ENCODE data around the gene TPSD1. TPM values are rescaled to one million over a fixed set of nuclear protein-coding genes. Genes with fewer than 3 reads are reported as not detected.
"Not testable (repeated sequence)": the region's sequence is repeated elsewhere in the genome, so short reads cannot be mapped to it uniquely, and the experiment has no call there.

Gene TPSD1
- total RNA-seq, 1 donor from 2014 or later: not detected

DNA sequence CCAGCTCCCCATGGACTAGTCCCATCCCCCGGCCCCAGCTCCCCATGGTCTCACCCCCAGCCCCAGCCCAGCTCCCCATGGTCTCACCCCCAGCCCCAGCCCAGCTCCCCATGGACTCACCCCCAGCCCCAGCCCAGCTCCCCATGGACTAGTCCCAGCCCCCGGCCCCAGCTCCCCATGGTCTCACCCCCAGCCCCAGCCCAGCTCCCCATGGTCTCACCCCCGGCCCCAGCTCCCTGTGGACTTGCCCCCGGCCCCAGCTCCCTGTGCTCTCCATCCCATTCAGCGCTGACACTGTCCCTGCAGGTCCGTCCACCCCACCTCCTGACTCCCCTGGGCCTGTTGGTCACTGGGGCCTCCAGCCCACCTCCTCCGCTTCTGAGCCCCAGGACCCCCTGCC lies 24.6 kb upstream of the TPSD1 start:
- H3K9me3 Mint-ChIP-seq (ENCODE audit: unreplicated experiment); H3K4me2 ChIP-seq (ENCODE audit: low read length); FAIRE-seq: not testable (repeated sequence)

DNA sequence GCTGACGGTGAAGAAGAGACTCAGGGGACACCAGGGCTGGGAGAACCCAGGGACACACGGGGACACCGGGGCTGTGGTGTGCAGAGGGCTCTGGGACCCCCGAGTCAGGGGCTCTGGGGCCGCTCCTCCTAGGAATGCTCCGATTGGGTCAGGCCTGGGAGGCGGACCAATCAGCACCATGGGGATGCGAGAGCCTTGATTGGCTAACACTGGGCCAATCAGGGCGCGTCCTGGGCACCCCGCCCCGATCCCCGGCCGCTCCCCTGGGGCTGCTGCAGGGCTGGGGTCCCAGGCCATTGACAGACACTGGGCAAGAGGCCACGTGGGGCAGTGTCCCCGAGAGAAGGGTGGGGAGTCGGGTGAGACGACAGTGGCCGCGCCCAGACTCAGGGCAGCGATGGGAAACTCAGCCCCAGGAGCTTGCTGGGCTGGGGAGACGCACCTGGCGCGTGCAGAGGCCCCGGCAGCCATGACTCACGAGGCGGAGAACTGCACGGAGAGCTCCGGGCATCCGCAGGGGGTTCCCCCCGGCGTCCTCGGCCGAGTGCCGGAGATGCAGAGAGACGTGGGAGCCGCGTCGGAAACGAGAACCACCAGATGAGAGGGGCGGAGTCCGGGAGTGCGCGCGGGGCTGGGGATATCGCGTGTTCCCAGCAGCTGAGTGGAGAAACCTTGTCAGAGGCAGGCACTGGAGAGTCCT lies 23.7 kb upstream of the TPSD1 start:
- not testable (repeated sequence) for H4K20me1 ChIP-seq (ENCODE audit: insufficient read depth, low read length); H3K27ac ChIP-seq (ENCODE audit: low read depth, low read length); H3K79me2 ChIP-seq (ENCODE audit: insufficient read depth, low read length); H3K4me1 ChIP-seq (ENCODE audit: insufficient read depth, low read length); H3K27me3 ChIP-seq (ENCODE audit: insufficient read depth, low read length); H3K9me3 Mint-ChIP-seq (ENCODE audit: unreplicated experiment); H3K27me3 Mint-ChIP-seq (ENCODE audit: low read depth, unreplicated experiment); DNase-seq (ENCODE audit: low read depth); H3K9ac ChIP-seq (ENCODE audit: low read length); H2AFZ ChIP-seq (ENCODE audit: low read depth, low read length); H3K36me3 Mint-ChIP-seq (ENCODE audit: low read depth, unreplicated experiment); H3K4me1 Mint-ChIP-seq (ENCODE audit: low read depth, unreplicated experiment); H3K4me3 Mint-ChIP-seq (ENCODE audit: unreplicated experiment); FAIRE-seq; H3K36me3 ChIP-seq (ENCODE audit: insufficient read depth, low read length); H3K4me2 ChIP-seq (ENCODE audit: low read length); H3K4me3 ChIP-seq (ENCODE audit: insufficient read depth, low read depth, low read length); H3K27ac Mint-ChIP-seq (ENCODE audit: unreplicated experiment); H3K9me3 ChIP-seq (ENCODE audit: insufficient read depth, low read depth, low read length)

More for the DNA sequence above, 24.6 kb upstream of the TPSD1 start:
- not testable (repeated sequence) for H3K9me3 ChIP-seq (ENCODE audit: insufficient read depth, low read depth, low read length); H3K27me3 Mint-ChIP-seq (ENCODE audit: low read depth, unreplicated experiment); H2AFZ ChIP-seq (ENCODE audit: low read depth, low read length); DNase-seq (ENCODE audit: low read depth); H3K4me3 ChIP-seq (ENCODE audit: insufficient read depth, low read depth, low read length); H3K27ac ChIP-seq (ENCODE audit: low read depth, low read length); H3K36me3 ChIP-seq (ENCODE audit: insufficient read depth, low read length); H3K79me2 ChIP-seq (ENCODE audit: insufficient read depth, low read length); H3K27me3 ChIP-seq (ENCODE audit: insufficient read depth, low read length); H3K27ac Mint-ChIP-seq (ENCODE audit: unreplicated experiment); H3K4me3 Mint-ChIP-seq (ENCODE audit: unreplicated experiment); H4K20me1 ChIP-seq (ENCODE audit: insufficient read depth, low read length); H3K9ac ChIP-seq (ENCODE audit: low read length); H3K36me3 Mint-ChIP-seq (ENCODE audit: low read depth, unreplicated experiment); H3K4me1 ChIP-seq (ENCODE audit: insufficient read depth, low read length); H3K4me1 Mint-ChIP-seq (ENCODE audit: low read depth, unreplicated experiment)

DNA sequence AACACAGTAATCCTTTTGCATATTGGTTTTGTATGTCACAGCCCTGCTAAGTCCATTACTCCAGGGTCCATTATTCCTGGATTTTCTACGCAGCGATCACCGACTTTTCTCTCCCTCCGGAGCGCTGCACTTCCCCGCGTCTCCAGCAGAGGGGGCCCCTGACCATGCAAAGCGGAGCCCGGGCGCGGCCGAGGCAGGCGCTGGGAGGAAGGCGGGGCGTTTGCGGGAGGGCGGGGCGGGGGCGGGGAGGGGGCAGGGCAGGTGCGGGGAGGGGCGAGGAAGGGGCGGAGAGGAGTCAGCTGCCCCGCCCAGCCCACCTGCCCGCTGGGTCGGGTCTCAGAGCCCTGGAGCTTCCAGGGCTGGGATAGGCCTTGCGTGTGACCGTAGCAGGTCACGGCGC lies 19.2 kb upstream of the TPSD1 start:
- not testable (repeated sequence) for H4K20me1 ChIP-seq (ENCODE audit: insufficient read depth, low read length); H3K4me3 Mint-ChIP-seq (ENCODE audit: unreplicated experiment); H3K9me3 ChIP-seq (ENCODE audit: insufficient read depth, low read depth, low read length); H3K9ac ChIP-seq (ENCODE audit: low read length); FAIRE-seq; H3K4me3 ChIP-seq (ENCODE audit: insufficient read depth, low read depth, low read length); H3K9me3 Mint-ChIP-seq (ENCODE audit: unreplicated experiment); H3K27ac Mint-ChIP-seq (ENCODE audit: unreplicated experiment); DNase-seq (ENCODE audit: low read depth); H3K4me1 Mint-ChIP-seq (ENCODE audit: low read depth, unreplicated experiment); H3K36me3 ChIP-seq (ENCODE audit: insufficient read depth, low read length); H2AFZ ChIP-seq (ENCODE audit: low read depth, low read length); H3K4me2 ChIP-seq (ENCODE audit: low read length); H3K79me2 ChIP-seq (ENCODE audit: insufficient read depth, low read length); H3K36me3 Mint-ChIP-seq (ENCODE audit: low read depth, unreplicated experiment); H3K27ac ChIP-seq (ENCODE audit: low read depth, low read length); H3K27me3 ChIP-seq (ENCODE audit: insufficient read depth, low read length); H3K4me1 ChIP-seq (ENCODE audit: insufficient read depth, low read length)
- H3K27me3 Mint-ChIP-seq (ENCODE audit: low read depth, unreplicated experiment): peaks cover 12% of the 10 kb centered on the region

DNA sequence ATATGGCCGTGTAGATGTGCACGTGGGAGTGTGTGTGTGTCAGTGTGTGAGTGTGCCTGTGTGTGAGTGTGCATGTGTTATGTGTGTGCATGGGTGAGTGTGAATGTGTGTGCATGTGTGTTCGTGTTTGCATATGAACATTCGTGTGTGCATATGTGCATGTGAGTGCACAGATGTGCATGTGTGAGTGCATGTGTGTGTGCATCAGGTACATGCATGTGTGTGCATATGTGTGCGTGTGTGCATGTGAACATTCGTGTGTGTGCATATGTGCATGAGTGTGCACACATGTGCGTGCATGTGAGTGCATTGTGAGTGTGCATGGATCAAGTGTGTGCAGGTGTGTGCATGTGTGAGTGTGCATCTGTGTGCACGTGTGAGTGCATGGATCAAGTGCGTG lies 17.9 kb upstream of the TPSD1 start:
- H3K36me3 Mint-ChIP-seq (ENCODE audit: low read depth, unreplicated experiment): no peaks in the 10 kb centered on the region
- no peaks in the 10 kb centered on the region for H3K79me2 ChIP-seq (ENCODE audit: insufficient read depth, low read length)
- H3K4me1 Mint-ChIP-seq (ENCODE audit: low read depth, unreplicated experiment): no peaks in the 10 kb centered on the region
- no peaks in the 10 kb centered on the region for H3K9me3 ChIP-seq (ENCODE audit: insufficient read depth, low read depth, low read length)
- H3K4me2 ChIP-seq (ENCODE audit: low read length): no peak overlapping the region
- TF ChIP-seq EZH2 (IDR thresholded peaks at IDR 0.05; ENCODE audit: insufficient read depth, low read length): no peak
- TF ChIP-seq, protein P1, sequence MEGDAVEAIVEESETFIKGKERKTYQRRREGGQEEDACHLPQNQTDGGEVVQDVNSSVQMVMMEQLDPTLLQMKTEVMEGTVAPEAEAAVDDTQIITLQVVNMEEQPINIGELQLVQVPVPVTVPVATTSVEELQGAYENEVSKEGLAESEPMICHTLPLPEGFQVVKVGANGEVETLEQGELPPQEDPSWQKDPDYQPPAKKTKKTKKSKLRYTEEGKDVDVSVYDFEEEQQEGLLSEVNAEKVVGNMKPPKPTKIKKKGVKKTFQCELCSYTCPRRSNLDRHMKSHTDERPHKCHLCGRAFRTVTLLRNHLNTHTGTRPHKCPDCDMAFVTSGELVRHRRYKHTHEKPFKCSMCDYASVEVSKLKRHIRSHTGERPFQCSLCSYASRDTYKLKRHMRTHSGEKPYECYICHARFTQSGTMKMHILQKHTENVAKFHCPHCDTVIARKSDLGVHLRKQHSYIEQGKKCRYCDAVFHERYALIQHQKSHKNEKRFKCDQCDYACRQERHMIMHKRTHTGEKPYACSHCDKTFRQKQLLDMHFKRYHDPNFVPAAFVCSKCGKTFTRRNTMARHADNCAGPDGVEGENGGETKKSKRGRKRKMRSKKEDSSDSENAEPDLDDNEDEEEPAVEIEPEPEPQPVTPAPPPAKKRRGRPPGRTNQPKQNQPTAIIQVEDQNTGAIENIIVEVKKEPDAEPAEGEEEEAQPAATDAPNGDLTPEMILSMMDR (IDR thresholded peaks at IDR 0.05; ENCODE audit: insufficient read depth, low read depth, low read length): no peak
- H3K27me3 ChIP-seq (ENCODE audit: insufficient read depth, low read length): no peaks in the 10 kb centered on the region
- DNase-seq (ENCODE audit: low read depth) (no peak), FAIRE-seq (no peak)
- no peak overlapping the region for H2AFZ ChIP-seq (ENCODE audit: low read depth, low read length)
- no peak overlapping the region for H3K4me3 ChIP-seq (ENCODE audit: insufficient read depth, low read depth, low read length)
- H3K9ac ChIP-seq (ENCODE audit: low read length): no peak overlapping the region
- H3K27ac ChIP-seq (ENCODE audit: low read depth, low read length): no peak overlapping the region
- peaks cover 12% of the 10 kb centered on the region for H3K27me3 Mint-ChIP-seq (ENCODE audit: low read depth, unreplicated experiment)
- no peaks in the 10 kb centered on the region for H3K9me3 Mint-ChIP-seq (ENCODE audit: unreplicated experiment)
- H3K27ac Mint-ChIP-seq (ENCODE audit: unreplicated experiment): no peak overlapping the region
- no peaks in the 10 kb centered on the region for H3K36me3 ChIP-seq (ENCODE audit: insufficient read depth, low read length)
- no peaks in the 10 kb centered on the region for H4K20me1 ChIP-seq (ENCODE audit: insufficient read depth, low read length)
- H3K4me3 Mint-ChIP-seq (ENCODE audit: unreplicated experiment): no peak overlapping the region
- no peaks in the 10 kb centered on the region for H3K4me1 ChIP-seq (ENCODE audit: insufficient read depth, low read length)

DNA sequence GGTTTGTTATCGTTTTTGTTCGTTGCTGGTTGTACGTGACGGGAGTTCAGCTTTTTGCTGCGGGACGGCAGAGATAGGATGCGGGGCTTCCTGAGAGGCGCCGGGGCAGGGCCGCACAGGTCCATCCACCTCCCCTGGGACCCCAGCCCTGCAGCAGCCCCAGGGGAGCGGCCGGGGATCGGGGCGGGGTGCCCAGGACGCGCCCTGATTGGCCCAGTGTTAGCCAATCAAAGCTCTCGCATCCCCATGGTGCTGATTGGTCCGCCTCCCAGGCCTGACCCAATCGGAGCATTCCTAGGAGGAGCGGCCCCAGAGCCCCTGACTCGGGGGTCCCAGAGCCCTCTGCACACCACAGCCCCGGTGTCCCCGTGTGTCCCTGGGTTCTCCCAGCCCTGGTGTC lies 17.0 kb upstream of the TPSD1 start:
- not testable (repeated sequence) for H3K9ac ChIP-seq (ENCODE audit: low read length); H4K20me1 ChIP-seq (ENCODE audit: insufficient read depth, low read length); H3K36me3 Mint-ChIP-seq (ENCODE audit: low read depth, unreplicated experiment); H3K27me3 ChIP-seq (ENCODE audit: insufficient read depth, low read length); H3K9me3 Mint-ChIP-seq (ENCODE audit: unreplicated experiment); H3K27ac ChIP-seq (ENCODE audit: low read depth, low read length); H3K4me1 ChIP-seq (ENCODE audit: insufficient read depth, low read length); H3K4me1 Mint-ChIP-seq (ENCODE audit: low read depth, unreplicated experiment); H3K4me2 ChIP-seq (ENCODE audit: low read length); FAIRE-seq; H3K36me3 ChIP-seq (ENCODE audit: insufficient read depth, low read length); H3K9me3 ChIP-seq (ENCODE audit: insufficient read depth, low read depth, low read length); H2AFZ ChIP-seq (ENCODE audit: low read depth, low read length); DNase-seq (ENCODE audit: low read depth); H3K4me3 ChIP-seq (ENCODE audit: insufficient read depth, low read depth, low read length); H3K27ac Mint-ChIP-seq (ENCODE audit: unreplicated experiment); H3K4me3 Mint-ChIP-seq (ENCODE audit: unreplicated experiment); H3K79me2 ChIP-seq (ENCODE audit: insufficient read depth, low read length)
- H3K27me3 Mint-ChIP-seq (ENCODE audit: low read depth, unreplicated experiment): peaks cover 15% of the 10 kb centered on the region

Measured in astrocyte (in vitro differentiated cells and primary cell).